Amniotic epithelial cell (primary cell): ENCODE data around the gene ZDHHC22.
A peak's percentile ranks its signal among the peaks of the same experiment; 100 is the strongest.

Experiments used
- DNase-seq: peaks from one replicate; pipeline ENCODE4 v3.0.0-alpha.2; 2010; ENCODE audit warnings: low read depth

ZDHHC22 gene, protein sequence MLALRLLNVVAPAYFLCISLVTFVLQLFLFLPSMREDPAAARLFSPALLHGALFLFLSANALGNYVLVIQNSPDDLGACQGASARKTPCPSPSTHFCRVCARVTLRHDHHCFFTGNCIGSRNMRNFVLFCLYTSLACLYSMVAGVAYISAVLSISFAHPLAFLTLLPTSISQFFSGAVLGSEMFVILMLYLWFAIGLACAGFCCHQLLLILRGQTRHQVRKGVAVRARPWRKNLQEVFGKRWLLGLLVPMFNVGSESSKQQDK

DNA sequence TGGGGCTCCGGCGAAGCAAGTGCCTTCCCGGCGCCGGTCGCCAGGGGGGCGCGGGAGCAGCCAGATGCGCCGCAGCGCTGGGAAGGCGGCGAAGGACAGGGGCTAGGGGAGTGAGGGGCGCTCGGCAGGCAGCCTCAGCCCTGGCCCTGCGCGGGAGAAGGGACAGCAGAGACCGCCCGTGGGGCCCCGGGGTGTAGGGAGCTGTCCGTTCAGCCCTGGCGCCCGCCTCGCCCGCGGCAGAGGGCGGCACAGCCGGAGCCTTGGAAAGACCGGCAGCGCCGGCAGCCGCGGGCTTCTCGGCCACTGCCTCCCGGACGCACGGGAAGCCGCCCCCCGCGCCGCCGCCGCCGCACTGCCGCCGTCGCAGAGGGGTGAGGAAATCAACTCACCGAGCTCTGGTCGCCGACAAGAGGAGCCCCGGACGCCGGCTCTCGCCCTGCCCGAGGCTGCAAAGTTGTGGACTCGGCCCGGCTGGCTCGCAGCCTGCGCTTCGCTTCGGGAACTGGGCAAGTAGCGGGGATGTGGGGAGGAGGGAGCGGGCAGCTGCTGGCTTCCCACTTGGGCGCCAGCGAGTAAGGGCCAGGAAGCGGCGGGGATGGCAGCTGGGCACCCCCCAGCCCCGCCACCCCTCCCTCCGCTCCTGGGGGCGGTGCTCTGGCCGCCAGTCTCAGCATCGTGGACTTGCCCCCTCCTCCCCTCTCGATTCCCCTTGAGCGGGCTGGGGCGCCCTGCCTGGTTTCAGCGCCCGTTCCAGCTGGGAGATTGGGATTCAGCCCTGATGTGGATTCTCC is at the start of gene ZDHHC22:
Gene ZDHHC22, minus strand, starts transcription at position 578 of the 791 bp plus-strand sequence. CDS start 2,053 bp downstream, outside the sequence.
- no peak for DNase-seq

DNA sequence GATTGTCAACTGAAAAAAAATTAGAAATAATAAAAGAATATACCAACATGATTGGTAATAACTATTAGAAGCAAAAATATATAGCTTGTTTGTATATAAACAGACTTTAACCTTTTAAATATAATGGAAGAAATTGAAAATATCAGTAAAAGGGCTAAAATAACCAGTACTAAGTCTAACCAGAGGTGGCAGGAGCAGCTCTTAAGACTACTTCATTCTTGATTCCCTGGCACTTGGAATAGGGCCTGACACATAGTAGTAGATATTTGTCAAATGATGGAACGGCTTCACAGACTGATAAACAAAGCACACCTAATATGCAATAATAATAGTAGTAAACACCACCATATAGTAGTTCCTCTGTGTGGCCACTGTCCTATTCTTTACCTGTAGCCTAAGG is 49.4 kb upstream of the ZDHHC22 start:
- DNase-seq, result no peak

- DNase-seq, result no peak
Measured at GRCh38 chr14:77189479-77189878, 47.9 kb upstream of the ZDHHC22 start.

GRCh38 chr14:77187649-77188012 is 46.0 kb upstream of the ZDHHC22 start:
- no peak for DNase-seq

GRCh38 chr14:77186911-77187648 is 45.5 kb upstream of the ZDHHC22 start:
- DNase-seq, result peak; percentile 22

- no peak for DNase-seq
Measured at GRCh38 chr14:77185093-77185465, 43.5 kb upstream of the ZDHHC22 start.

- DNase-seq, result no peak
Measured at GRCh38 chr14:77184396-77185092, 43.0 kb upstream of the ZDHHC22 start.

GRCh38 chr14:77183896-77184295 is 42.3 kb upstream of the ZDHHC22 start:
- no peak for DNase-seq

GRCh38 chr14:77181603-77182437 is 40.2 kb upstream of the ZDHHC22 start, which contains the start of gene TMEM63C:
TMEM63C (plus strand) TSS chr14:77181798; CDS start chr14:77218814, 37,016 bp downstream.
- peak; percentile 7 for DNase-seq

DNA sequence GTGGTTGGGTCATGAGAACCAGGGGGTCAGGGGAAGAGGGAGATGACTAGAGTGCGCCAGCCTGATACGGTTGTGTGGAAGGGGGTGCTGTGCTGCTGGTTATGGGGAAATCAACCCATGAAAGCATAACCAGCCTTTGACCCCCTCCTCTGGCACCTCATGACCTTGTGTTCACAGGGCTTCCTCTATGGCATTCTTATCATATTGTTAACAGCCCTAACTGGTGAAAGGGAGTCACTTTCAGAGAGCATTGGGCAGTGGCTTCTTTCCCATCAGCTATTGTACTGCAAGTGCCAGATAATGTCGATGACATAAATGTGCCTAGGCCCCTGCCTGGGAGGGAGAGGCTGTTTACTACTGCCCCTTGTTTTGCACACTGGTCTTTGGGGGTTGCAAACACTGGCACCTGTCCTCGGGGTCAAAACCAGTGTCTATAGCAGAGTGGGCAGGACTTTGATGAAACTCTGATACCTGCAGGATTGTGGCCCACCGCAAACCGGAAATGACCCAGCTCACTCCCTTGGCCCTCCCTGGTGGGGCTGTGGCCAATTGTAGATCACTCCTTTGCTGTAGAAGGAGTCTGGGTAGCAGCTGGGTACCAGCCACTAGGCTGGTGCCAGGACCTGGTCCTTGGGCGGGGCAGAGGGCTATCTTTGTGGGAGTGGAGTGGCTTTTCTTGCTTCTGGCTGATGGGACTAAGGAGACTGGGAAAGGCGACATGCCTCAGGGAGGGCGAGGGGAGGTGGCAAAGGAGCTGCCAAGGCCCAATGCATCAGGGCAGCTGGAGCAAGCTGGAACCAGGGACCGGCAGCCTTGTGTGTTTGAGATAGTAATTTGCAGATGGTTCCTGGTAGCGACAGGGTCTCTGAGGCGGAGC is 39.4 kb upstream of the ZDHHC22 start:
- no peak for DNase-seq

- no peak for DNase-seq
Measured at GRCh38 chr14:77178656-77179055, 37.1 kb upstream of the ZDHHC22 start.

GRCh38 chr14:77177702-77178101 is 36.1 kb upstream of the ZDHHC22 start:
- no peak for DNase-seq

DNA sequence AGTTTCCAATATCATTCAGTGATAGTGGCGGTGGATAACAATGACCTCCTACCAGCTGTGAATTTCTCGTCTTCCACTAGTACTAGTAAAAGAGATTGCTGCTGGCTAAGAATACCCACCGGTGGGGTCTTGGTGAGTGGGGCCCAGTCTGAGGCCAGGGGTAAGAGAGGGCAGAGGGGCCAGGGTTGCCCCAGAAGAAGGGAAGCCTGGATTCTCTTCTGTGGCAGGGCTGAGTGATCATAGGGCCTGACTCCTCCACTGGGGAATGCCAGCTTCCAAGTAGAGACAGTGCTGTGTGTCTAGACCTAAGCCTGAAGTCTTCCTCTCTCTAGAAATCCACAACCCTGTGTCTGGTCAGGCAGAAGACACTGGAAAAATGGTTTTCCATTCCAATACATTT is 34.3 kb upstream of the ZDHHC22 start:
- DNase-seq, result no peak

GRCh38 chr14:77173911-77174617 is 32.5 kb upstream of the ZDHHC22 start:
- peak; percentile 18 for DNase-seq

DNA sequence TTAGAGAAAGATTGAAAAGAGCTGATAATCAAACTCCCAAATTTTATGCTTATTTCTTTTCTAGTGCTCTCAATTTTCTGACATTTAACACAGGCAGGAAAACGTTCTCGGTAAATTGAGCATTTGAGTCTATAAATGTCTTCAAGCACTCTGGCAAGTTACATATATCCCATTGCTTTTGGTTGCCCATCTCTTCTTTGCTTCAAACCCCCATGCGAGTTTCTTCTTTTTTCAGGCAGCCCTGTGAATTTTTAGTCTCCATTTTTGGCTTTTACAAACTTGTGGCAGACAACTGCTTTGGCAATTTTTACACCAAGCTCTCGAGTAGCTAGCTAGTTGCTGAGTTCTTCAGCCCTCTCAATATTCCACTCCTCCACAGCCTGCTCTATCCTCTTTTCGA is 31.3 kb upstream of the ZDHHC22 start:
- DNase-seq, result no peak

- no peak for DNase-seq
Measured at GRCh38 chr14:77170045-77170444, 28.5 kb upstream of the ZDHHC22 start.

DNA sequence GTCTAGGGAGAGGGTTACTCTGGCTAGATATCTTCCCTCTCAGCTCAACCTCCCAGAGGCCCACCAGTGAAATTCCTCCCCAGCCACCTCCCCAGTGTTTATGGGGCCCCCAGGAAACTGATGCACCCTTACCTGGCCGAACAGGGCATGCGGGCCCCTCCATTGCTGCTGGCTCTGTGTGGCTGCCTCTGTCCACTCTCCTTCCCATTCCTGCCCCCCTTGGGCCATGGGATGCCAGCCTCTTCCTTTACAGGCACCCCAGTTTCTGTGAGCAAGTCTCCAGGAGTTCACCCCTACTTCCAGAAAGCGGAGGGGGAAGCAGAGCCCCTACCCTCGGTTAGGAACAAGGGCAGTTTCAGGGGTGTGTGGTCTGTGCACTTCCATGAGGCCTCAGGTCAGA is 19.4 kb upstream of the ZDHHC22 start:
- no peak for DNase-seq

GRCh38 chr14:77158882-77159255 is 17.3 kb upstream of the ZDHHC22 start:
- DNase-seq, result no peak

DNA sequence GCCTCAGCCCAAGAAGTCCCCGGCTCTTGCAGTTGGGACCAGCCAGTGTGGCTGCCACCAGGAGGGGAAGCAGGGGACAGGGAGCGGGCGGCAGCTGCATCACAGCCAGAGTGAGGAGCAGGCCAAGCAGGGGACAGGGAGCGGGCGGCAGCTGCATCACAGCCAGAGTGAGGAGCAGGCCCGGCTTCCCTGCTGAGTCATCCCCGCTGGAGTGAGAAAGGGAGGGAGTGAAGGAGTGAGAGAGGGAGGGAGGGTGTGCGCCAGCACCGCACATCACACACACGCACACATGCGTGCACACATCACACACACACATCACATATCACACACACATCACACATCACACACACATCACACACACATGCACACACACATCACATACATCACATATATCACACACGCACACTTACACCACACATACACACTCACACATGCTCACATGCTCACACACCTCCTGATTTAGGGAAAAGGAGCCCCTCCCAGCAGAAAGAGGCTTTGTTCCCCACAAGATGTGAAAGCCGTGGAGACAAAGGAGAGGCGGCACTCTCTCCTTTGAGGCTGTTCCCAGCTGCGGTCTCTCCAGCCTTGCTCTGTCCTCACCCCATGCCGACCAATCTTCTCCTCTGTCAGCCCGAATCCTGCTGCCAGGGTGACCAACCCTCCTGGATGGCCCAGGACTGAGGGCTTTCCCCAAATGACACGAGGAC is 16.7 kb upstream of the ZDHHC22 start:
- peak; percentile 52 for DNase-seq
